GM23338 (cell line): ENCODE data around the gene M1AP. TPM values are rescaled to one million over a fixed set of nuclear protein-coding genes. Genes with fewer than 3 reads are reported as not detected.

Experiments
- ATAC-seq: fragments of 200-7000 bp; cut with Tn5 transposase; 3 replicates; pipeline ENCODE4 v1.9.1; 2020
- DNase-seq: peaks from one replicate; pipeline ENCODE4 v3.0.0-alpha.2; 2015; ENCODE audit warnings: low spot score
- H2AFZ ChIP-seq: fragments of 200-600 bp; sonication (generic); 2 replicates; pipeline ENCODE4 v1.8.0; 2016; ENCODE audit warnings: antibody characterized with exemption, mild to moderate bottlenecking, moderate library complexity
- H3F3A ChIP-seq: fragments of 200-600 bp; sonication (generic); replicated peaks from 2 replicates; pipeline ENCODE4 v1.8.0; 2017; ENCODE audit warnings: antibody characterized with exemption, mixed run types, low read depth
- H3K27ac ChIP-seq: fragments of 200-600 bp; sonication (generic); 2 replicates; pipeline ENCODE4 v1.6.1; 2016; ENCODE audit warnings: low read depth
- H3K27me3 ChIP-seq: fragments of 200-600 bp; sonication (generic); 2 replicates; pipeline ENCODE4 v1.8.0; 2016; ENCODE audit warnings: mild to moderate bottlenecking, mixed run types, moderate library complexity; ENCODE audit not compliant: insufficient read depth
- H3K36me3 ChIP-seq: fragments of 200-600 bp; sonication (generic); 2 replicates; pipeline ENCODE4 v1.8.0; 2016; ENCODE audit warnings: mild to moderate bottlenecking; ENCODE audit not compliant: insufficient read depth
- H3K4me1 ChIP-seq: fragments of 200-600 bp; sonication (generic); 2 replicates; pipeline ENCODE4 v1.8.0; 2016; ENCODE audit warnings: mild to moderate bottlenecking, moderate library complexity; ENCODE audit not compliant: insufficient read depth
- H3K4me2 ChIP-seq: fragments of 200-600 bp; sonication (generic); 2 replicates; pipeline ENCODE4 v1.7.1; 2017; ENCODE audit warnings: mixed run types
- H3K4me3 ChIP-seq: fragments of 200-600 bp; sonication (generic); 2 replicates; pipeline ENCODE4 v1.6.1; 2016; ENCODE audit warnings: mixed run types
- H3K79me2 ChIP-seq: fragments of 200-600 bp; sonication (generic); replicated peaks from 2 replicates; pipeline ENCODE4 v1.8.0; 2017; ENCODE audit warnings: mild to moderate bottlenecking; ENCODE audit not compliant: insufficient read depth
- H3K9me2 ChIP-seq: fragments of 200-600 bp; sonication (generic); 2 replicates; pipeline ENCODE4 v1.8.0; 2017; ENCODE audit not compliant: insufficient read depth
- H4K20me1 ChIP-seq: fragments of 200-600 bp; sonication (generic); replicated peaks from 2 replicates; pipeline ENCODE4 v1.8.0; 2017; ENCODE audit warnings: mild to moderate bottlenecking; ENCODE audit not compliant: insufficient read depth
- H3K27ac Mint-ChIP-seq: 2 replicates; pipeline ENCODE4 v1.8.0; 2020; ENCODE audit warnings: inconsistent platforms, mild to moderate bottlenecking, moderate library complexity, mixed read lengths
- H3K27me3 Mint-ChIP-seq: 3 replicates; pipeline ENCODE4 v1.8.0; 2022; ENCODE audit warnings: low read depth, mild to moderate bottlenecking, moderate library complexity, mixed read lengths, inconsistent platforms; ENCODE audit not compliant: insufficient read depth, poor library complexity
- H3K36me3 Mint-ChIP-seq: 3 replicates; pipeline ENCODE4 v1.8.0; 2021; ENCODE audit warnings: low read depth, mild to moderate bottlenecking, inconsistent platforms, moderate library complexity, mixed read lengths
- H3K4me1 Mint-ChIP-seq: 3 replicates; pipeline ENCODE4 v1.8.0; 2020; ENCODE audit warnings: mild to moderate bottlenecking, inconsistent platforms, mixed read lengths
- H3K4me3 Mint-ChIP-seq: 3 replicates; pipeline ENCODE4 v1.8.0; 2021; ENCODE audit warnings: moderate library complexity, mild to moderate bottlenecking, inconsistent platforms, mixed read lengths
- H3K9me3 Mint-ChIP-seq: 3 replicates; pipeline ENCODE4 v1.8.0; 2020; ENCODE audit warnings: moderate library complexity, mild to moderate bottlenecking, inconsistent platforms, mixed read lengths
- CREB1 ChIP-seq: fragments of 250-450 bp; sonication (Bioruptor Pico); IDR thresholded peaks from 2 replicates; pipeline ENCODE4 v1.5.0; 2020; ENCODE audit warnings: low read depth, mild to moderate bottlenecking, moderate library complexity
- CTCF ChIP-seq, 2 experiments: fragments of 200-600 bp in 1 of 2; sonication (generic) in 1 of 2; conservative IDR thresholded peaks; 2 replicates each; pipeline versions ENCODE4 v1.5.1 to v1.6.1; 2016 to 2017; ENCODE audit warnings: antibody characterized with exemption in 2 of 2, low read depth in 2 of 2, mild to moderate bottlenecking in 2 of 2, moderate library complexity in 1 of 2
- ETS1 ChIP-seq: IDR thresholded peaks from 2 replicates; pipeline ENCODE4 v1.6.1; 2016; ENCODE audit warnings: antibody characterized with exemption
- EZH2 ChIP-seq: fragments of 200-600 bp; sonication (generic); IDR thresholded peaks from one replicate; pipeline ENCODE4 v1.8.0; 2017; ENCODE audit warnings: antibody characterized with exemption, mild to moderate bottlenecking, low read depth; ENCODE audit not compliant: unreplicated experiment
- EZH2phosphoT487 ChIP-seq: fragments of 200-600 bp; sonication (generic); IDR thresholded peaks from one replicate; pipeline ENCODE4 v1.8.1; 2018; ENCODE audit warnings: antibody characterized with exemption; ENCODE audit not compliant: unreplicated experiment
- NANOG ChIP-seq: IDR thresholded peaks from 2 replicates; pipeline ENCODE4 v1.6.1; 2016; ENCODE audit warnings: antibody characterized with exemption, borderline replicate concordance
- POLR2AphosphoS5 ChIP-seq: IDR thresholded peaks from 2 replicates; pipeline ENCODE4 v1.6.1; 2016; ENCODE audit warnings: antibody characterized with exemption, low read depth
- REST ChIP-seq: IDR thresholded peaks from one replicate; pipeline ENCODE4 v1.6.1; 2018; ENCODE audit warnings: antibody characterized with exemption; ENCODE audit not compliant: unreplicated experiment
- STAT1 ChIP-seq: IDR thresholded peaks from one replicate; pipeline ENCODE4 v1.6.1; 2016; ENCODE audit warnings: antibody characterized with exemption; ENCODE audit not compliant: unreplicated experiment
- ZNF114 ChIP-seq: fragments of 250-450 bp; sonication (Bioruptor Pico); IDR thresholded peaks from 2 replicates; pipeline ENCODE4 v1.5.0; 2020; ENCODE audit warnings: mild to moderate bottlenecking, moderate library complexity
- ZNF462 ChIP-seq: fragments of 250-450 bp; sonication (Bioruptor Pico); IDR thresholded peaks from 2 replicates; pipeline ENCODE4 v1.5.0; 2020; ENCODE audit warnings: mild to moderate bottlenecking, moderate library complexity
- polyA plus RNA-seq: library from polyadenylated mRNA; unstranded; fragments of >200 nt; fragmentation: Nextera tagmentation; extraction: Ambion mirVana; gene quantifications from 2 replicates; pipeline ENCODE4 v1.2.1, GENCODE V29; 2016
- total RNA-seq: library from RNA; depleted of rRNA; stranded (reverse); fragments of >200 nt; shearing (Covaris generic); gene quantifications from 2 replicates; pipeline ENCODE4 v1.2.3, GENCODE V29; 2014

M1AP gene
- total and polyA plus RNA-seq, 2 experiments from 2014 or later, result 5.1 to 12.1 TPM

- TF ChIP-seq ETS1, result no peak
- no peak for TF ChIP-seq NANOG
- TF ChIP-seq EZH2, result no peak
- TF ChIP-seq REST, result no peak
- TF ChIP-seq CREB1 (CRISPR knock-in tag), result no peak
Measured at GRCh38 chr2:74671479-74671878, 23.3 kb upstream of the M1AP start (continued).

- H3K4me3 Mint-ChIP-seq, result no peak overlapping the region
- no peak overlapping the region for H3K27ac Mint-ChIP-seq
- Histone ChIP-seq H2AFZ (no peak overlapping the region), H3K9me2 (no peaks in the 10 kb centered on the region), H3K4me1 (no peaks in the 10 kb centered on the region), H3K27me3 (no peaks in the 10 kb centered on the region), H4K20me1 (no peaks in the 10 kb centered on the region), H3K79me2 (no peaks in the 10 kb centered on the region), H3K27ac (no peak overlapping the region), H3K4me2 (no peak overlapping the region), H3K4me3 (no peak overlapping the region), H3F3A (no peaks in the 10 kb centered on the region), H3K36me3 (no peaks in the 10 kb centered on the region)
- no peaks in the 10 kb centered on the region for H3K36me3 Mint-ChIP-seq
- no peaks in the 10 kb centered on the region for H3K9me3 Mint-ChIP-seq
- DNase-seq, result no peak
- ATAC-seq, result no peak
- no peaks in the 10 kb centered on the region for H3K4me1 Mint-ChIP-seq
- peaks cover 2% of the 10 kb centered on the region for H3K27me3 Mint-ChIP-seq
- TF ChIP-seq ZNF114 (CRISPR knock-in tag) (no peak), CREB1 (CRISPR knock-in tag) (no peak), POLR2AphosphoS5 (no peak), STAT1 (no peak), CTCF (conservative IDR thresholded peaks at IDR 0.05; ENCODE audit: low read depth in 2 of 2) (no peak), ZNF462 (CRISPR knock-in tag) (no peak), EZH2phosphoT487 (no peak), ETS1 (no peak), EZH2 (no peak), NANOG (no peak)
Measured at GRCh38 chr2:74670263-74670662, 22.1 kb upstream of the M1AP start.
